AG04450 (cell line): ENCODE data around the gene SIRT3. TPM values are rescaled to one million over a fixed set of nuclear protein-coding genes. Genes with fewer than 3 reads are reported as not detected.
"Not testable (repeated sequence)": the region's sequence is repeated elsewhere in the genome, so short reads cannot be mapped to it uniquely, and the experiment has no call there.

Experiments used
- CTCF ChIA-PET: fragments of 300-600, 350-600 bp; formaldehyde crosslinking; extraction: SDS; loops from one replicate; lab custom pipeline; 2022; ENCODE audit warnings: antibody characterized with exemption, inconsistent platforms; lab: Charles Lee
- POLR2A ChIA-PET: fragments of 350-600 bp; formaldehyde crosslinking; extraction: SDS; loops from one replicate; lab custom pipeline; 2021; ENCODE audit warnings: antibody characterized with exemption, inconsistent platforms; lab: Yijun Ruan, JAX
- DNase-seq: peaks from one replicate; pipeline ENCODE4 v3.0.0-alpha.2; 2011; ENCODE audit warnings: low read depth, low spot score
- H3K27ac ChIP-seq: one replicate; pipeline ENCODE4 v1.5.1; 2012; ENCODE audit warnings: low read depth, low read length, control low read depth
- H3K27me3 ChIP-seq: one replicate; pipeline ENCODE4 v1.6.0; 2012; ENCODE audit warnings: low read length; ENCODE audit not compliant: control insufficient read depth, insufficient read depth
- H3K4me3 ChIP-seq: 2 replicates; pipeline ENCODE4 v1.5.1; 2011; ENCODE audit warnings: mild to moderate bottlenecking, low read depth, low read length, control low read depth
- H3K9me3 ChIP-seq: 2 replicates; pipeline ENCODE4 v1.5.1; 2012; ENCODE audit warnings: low read length; ENCODE audit not compliant: control insufficient read depth, insufficient read depth
- CTCF ChIP-seq: IDR thresholded peaks from 2 replicates; pipeline ENCODE4 v1.5.1; 2011; ENCODE audit warnings: low read depth, low read length, control low read depth, inconsistent platforms
- polyA plus RNA-seq: library from polyadenylated mRNA; depleted of rRNA; stranded (reverse); fragments of >200 nt; gene quantifications from 2 replicates; pipeline ENCODE4 v1.2.3, GENCODE V29; 2011; rRNA removed

The SIRT3 gene
- polyA plus RNA-seq, 1 experiment = 15.8 TPM

- H3K27me3 ChIP-seq, H3K4me3 ChIP-seq, POLR2A ChIA-PET, H3K27ac ChIP-seq, H3K9me3 ChIP-seq, DNase-seq, CTCF ChIA-PET: not testable (repeated sequence)
- peak; percentile 12; the same call in 1 of the 2 replicates for TF ChIP-seq CTCF
Observed at GRCh38 chr11:189843-190311, 46.3 kb downstream of the SIRT3 start.

GRCh38 chr11:189200-189783 is 46.9 kb downstream of the SIRT3 start:
- POLR2A ChIA-PET, CTCF ChIA-PET: not testable (repeated sequence)

GRCh38 chr11:180242-180641 is 55.9 kb downstream of the SIRT3 start:
- peak; percentile 27; the same call in 1 of the 2 replicates for TF ChIP-seq CTCF
- POLR2A ChIA-PET, H3K4me3 ChIP-seq, CTCF ChIA-PET, DNase-seq, H3K27me3 ChIP-seq, H3K9me3 ChIP-seq, H3K27ac ChIP-seq: not testable (repeated sequence)

More at GRCh38 chr11:189200-189783, 46.9 kb downstream of the SIRT3 start:
- not testable (repeated sequence) for DNase-seq, H3K9me3 ChIP-seq, H3K27ac ChIP-seq, H3K27me3 ChIP-seq, H3K4me3 ChIP-seq

Other genes starting within 250 kb of the SIRT3 start
- not detected in 2 replicates for gene SCGB1C1, start 43.3 kb downstream of the SIRT3 start, polyA plus RNA-seq
- 75.0 and 86.4 TPM in 2 replicates for gene BET1L, start 28.9 kb downstream of the SIRT3 start, polyA plus RNA-seq
- 118 and 153 TPM in 2 replicates for gene RIC8A, start 28.6 kb downstream of the SIRT3 start, polyA plus RNA-seq
- gene PSMD13, start 634 bp upstream of the SIRT3 start, polyA plus RNA-seq = 138 and 148 TPM in 2 replicates
- not detected in 2 replicates for gene NLRP6, start 42.1 kb upstream of the SIRT3 start, polyA plus RNA-seq
- 4.0 and 5.2 TPM in 2 replicates for gene PGGHG, start 52.8 kb upstream of the SIRT3 start, polyA plus RNA-seq
- gene IFITM5, start 63.2 kb upstream of the SIRT3 start, polyA plus RNA-seq = not detected in 2 replicates
- 219 and 367 TPM in 2 replicates for gene IFITM2, start 71.5 kb upstream of the SIRT3 start, polyA plus RNA-seq
- 62.1 and 81.6 TPM in 2 replicates for gene IFITM1, start 77.7 kb upstream of the SIRT3 start, polyA plus RNA-seq
- gene IFITM3, start 84.5 kb upstream of the SIRT3 start, polyA plus RNA-seq = 426 and 760 TPM in 2 replicates
- gene B4GALNT4, start 133.2 kb upstream of the SIRT3 start, polyA plus RNA-seq = 7.8 and 9.5 TPM in 2 replicates
- 0.55 and 1.1 TPM in 2 replicates for gene PKP3, start 157.9 kb upstream of the SIRT3 start, polyA plus RNA-seq
- 17.8 and 20.9 TPM in 2 replicates for gene SIGIRR, start 178.7 kb upstream of the SIRT3 start, polyA plus RNA-seq
- 0.10 TPM in 1 of 2 replicates, not detected in the other for gene ANO9, start 205.7 kb upstream of the SIRT3 start, polyA plus RNA-seq
- 15.8 and 19.7 TPM in 2 replicates for gene PTDSS2, start 213.9 kb upstream of the SIRT3 start, polyA plus RNA-seq